HG02981 (cell line): ENCODE data around the gene KCP.
A peak's percentile ranks its signal among the peaks of the same experiment; 100 is the strongest.

Source experiments
- ATAC-seq: cut with Tn5 transposase; IDR thresholded peaks from one replicate; pipeline ENCODE4 v1.9.1; 2021; ENCODE audit warnings: mild to moderate bottlenecking, moderate library complexity; ENCODE audit not compliant: unreplicated experiment

Gene KCP

DNA sequence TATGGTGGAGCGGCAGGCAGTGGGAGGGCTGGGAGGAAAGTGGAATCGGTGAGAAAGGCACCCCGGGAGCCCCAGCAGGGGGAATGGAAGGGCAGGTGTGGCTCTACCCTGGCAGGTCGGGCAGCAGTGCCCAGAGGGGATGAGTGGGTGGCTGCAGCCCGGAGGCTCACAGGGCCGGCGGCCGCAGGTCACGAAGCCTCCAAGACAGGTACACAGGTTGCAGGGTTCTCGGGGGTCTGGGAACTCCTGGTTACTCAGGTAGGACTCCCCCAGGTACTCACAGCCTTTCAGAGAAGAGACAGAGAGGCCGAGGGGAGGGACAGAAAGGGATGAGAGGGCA is 21.8 kb downstream of the KCP start:
- no peak for ATAC-seq

DNA sequence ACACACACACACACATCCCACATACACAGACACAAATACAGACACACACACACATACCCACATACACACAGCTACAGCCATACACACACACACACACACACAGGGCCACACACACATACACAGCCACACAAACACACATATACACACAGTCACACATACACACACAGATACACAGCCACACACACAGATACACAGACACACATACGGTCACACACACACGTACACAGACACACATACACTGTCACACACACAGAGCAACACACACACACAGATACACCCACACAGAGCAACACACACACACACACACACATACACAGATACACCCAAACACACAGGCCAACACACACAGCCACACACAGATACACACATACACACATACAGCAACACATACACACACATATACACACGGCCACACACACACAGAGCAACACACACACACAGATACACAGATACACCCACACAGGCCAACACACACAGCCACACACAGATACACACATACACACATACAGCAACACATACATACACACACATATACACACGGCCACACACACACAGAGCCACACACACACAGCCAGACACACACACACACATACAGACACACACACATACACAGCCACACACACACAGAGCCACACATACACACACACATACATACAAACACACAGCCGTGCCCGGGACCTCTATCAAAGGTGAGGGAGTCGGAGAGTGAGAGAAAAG is 22.3 kb downstream of the KCP start:
- no peak for ATAC-seq

DNA sequence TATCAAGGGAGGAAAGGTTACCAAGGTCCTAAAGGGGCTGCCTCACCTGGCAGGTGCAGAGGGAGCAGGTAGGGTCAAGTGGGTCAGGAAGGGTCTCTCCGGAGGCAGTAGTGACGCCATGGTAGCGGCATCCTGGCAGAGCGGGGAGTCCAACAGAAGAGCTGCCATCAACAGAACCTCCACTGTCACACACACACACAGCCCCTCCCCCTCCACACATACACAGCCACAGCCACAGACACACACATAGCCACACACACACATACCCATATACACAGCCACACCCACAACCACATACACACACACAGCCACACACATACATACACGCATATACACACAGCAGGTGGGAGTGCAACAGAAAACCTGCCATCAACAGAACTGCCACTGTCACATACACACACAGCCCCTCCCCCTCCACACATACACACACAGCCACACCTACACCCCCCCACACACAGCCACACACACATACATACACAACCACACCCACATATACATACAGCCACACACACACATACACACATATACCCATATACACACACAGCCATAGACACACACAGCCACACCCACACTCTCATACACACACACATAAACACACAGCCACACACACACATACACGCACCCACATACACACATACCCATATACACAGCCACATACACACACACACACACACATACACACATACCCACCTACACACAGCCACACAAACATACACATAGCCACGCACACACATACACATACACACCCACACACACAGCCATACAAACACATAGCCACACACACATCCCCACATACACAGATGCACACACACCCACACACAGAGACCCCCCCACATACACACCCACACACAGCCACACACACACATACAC is 23.1 kb downstream of the KCP start:
- ATAC-seq: no peak

GRCh38 chr7:128886391-128887168 is 23.9 kb downstream of the KCP start:
- ATAC-seq: no peak

GRCh38 chr7:128885370-128886187 is 24.9 kb downstream of the KCP start:
- no peak for ATAC-seq

DNA sequence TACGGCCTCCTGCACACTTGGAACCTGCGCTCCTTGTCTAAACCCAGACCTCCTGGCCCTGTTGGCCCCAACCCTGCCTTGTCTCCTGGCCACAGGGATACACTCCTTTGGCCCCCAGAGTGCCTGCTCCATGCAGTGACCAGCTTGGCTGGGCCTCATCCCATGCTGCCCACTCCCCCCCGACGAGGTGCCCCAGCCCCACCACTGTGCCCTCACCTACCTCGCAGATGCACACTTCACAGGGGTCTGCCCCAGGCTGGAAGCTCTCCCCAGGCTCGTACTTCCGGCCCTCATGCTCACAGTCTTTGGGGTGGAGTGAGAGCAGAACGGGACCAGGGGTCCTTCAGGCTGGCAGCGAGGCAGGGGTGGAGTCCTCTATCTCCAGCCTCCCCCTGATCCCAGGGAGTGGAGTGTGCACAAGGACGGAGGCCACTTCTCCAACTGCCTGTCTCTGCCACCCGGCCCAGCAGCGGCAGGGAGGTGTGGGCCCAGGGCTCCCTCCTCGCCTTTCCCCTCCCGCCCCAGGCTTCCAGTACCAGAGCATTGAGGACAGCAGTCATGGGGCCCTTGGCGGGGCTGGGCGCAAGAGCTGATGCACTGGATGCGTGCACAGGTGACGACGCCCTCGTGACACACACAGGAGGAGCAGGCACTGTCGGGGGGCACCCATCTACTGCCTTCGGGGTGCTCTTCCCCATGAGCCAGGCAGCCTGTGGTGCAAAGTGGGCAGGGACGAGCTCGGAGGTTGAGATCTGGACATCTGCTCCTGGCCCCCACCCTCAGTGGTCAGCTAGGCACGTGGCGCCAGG is 25.7 kb downstream of the KCP start:
- ATAC-seq: no peak

GRCh38 chr7:128883622-128884448 is 26.7 kb downstream of the KCP start:
- ATAC-seq: peak; percentile 47

DNA sequence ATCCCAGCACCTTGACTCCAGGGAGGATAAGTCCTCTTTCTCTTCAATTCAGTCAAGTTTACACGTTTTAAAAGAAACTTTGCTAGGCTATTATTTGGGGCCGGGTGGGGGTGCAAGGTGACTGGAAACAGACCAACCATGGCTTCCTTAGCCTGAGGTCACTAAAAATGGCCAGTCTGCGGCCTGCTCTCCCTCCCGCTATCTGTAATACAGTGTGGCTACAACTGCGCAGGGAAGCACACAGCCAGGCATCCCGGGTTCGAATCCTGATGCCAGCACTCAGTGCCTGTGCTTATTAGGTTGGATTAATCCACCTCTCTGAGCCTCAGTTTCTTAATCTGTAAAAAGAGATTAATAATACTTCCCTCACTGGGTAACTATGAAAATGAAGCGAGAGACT is 28.4 kb downstream of the KCP start:
- no peak for ATAC-seq

GRCh38 chr7:128881458-128882125 is 28.9 kb downstream of the KCP start:
- ATAC-seq: no peak

- no peak for ATAC-seq
These were observed 29.6 kb downstream of the KCP start for GRCh38 chr7:128880791-128881457.

DNA sequence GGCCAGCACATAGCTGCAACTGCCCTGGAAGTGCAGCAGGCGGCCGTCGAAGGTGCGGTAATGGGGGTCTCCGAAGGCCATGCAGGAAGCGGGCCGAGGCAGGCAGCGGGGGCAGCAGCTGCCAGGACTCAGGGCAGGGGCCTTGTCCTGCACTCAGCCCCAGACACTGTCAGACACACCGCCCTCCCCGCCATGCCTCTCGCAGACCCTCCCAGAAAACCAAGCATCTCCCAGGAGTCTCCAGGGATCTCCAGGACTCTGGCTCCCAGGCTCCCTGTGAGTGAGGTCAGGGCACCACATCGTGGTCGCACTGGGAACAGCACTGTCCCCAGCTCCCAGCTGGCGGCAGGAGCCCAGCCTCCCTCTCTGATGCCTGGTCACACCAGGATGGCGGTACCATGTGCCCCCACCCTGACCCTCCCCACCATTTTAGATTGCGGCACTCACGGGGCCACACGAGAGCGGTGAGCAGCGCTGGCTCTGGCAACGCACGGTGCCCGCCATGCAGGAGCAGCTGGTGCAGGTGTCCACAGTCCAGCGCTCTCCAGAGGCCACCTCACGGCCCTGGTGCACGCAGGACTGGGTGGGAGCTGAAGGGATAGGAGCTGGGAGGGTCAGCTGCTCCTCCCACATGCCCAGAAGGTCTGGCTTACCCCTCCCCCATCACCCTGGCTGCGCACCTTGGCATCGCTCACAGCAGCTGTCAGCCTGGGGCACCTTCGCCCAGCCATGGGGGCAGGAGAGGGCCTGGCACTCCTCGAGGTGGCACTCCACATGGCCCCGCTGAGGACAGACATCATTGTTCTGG is 30.4 kb downstream of the KCP start:
- ATAC-seq: no peak

DNA sequence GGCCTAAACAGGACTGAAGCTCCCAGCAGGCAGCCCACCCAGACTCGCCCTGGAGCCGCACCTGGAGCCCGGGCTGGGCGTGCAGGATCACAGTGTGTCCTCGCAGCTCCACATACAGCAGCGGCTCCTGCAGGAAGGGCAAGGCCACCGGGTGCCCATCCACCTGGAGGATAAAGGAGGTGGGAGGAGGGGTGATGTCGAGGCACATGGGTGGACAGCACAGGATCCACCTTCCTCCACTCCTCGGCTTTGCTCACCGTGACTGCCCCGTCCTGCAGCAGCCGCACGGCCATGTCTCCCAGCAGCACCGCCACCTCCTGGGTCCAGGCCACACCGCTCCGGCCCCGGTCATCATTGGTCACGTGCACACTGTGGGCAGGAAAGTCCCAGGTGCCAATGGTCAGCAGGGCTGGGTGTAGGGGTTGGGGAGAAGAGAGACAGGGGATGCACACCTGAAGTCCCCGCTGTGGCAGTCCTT is 31.0 kb downstream of the KCP start:
- no peak for ATAC-seq

DNA sequence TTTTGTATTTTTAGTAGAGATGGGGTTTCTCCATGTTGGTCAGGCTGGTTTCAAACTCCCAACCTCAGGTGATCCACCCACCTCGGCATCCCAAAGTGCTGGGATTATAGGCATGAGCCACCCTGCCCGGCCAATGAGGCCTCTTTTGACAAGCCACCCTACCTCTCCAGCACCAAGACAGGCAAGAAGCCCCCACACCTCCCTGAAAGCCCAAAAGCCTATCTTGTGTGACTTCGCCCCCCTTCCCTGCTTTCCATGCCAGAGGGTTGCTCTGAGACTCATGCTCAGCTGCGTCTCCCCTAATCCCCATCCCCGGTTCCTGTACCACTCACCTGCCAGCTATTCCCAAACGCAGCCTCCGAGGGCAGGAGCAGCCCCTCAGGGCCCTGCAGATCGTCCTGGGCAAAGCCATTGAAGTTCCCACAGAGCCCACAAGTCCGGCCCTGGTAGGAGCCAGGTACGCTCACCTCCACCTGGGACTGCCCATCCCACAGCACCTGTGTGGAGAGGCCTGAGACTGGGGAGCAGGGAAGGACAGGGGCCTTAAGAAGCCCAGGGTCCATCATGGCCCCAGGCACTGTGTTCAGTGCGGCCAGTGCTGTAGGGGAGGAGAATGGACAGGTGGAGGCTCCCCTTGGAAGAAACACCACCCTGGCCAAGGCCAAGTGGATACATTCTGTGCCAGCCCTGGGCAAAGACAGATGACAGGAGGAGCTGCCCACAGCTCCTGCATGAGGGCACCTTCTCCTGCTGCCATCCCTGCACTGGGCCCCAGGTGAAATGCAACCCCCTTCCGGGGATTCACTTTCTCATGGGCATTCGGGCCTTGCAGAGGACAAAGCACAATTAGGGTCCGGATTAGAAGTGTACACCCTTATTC is 32.0 kb downstream of the KCP start:
- no peak for ATAC-seq

DNA sequence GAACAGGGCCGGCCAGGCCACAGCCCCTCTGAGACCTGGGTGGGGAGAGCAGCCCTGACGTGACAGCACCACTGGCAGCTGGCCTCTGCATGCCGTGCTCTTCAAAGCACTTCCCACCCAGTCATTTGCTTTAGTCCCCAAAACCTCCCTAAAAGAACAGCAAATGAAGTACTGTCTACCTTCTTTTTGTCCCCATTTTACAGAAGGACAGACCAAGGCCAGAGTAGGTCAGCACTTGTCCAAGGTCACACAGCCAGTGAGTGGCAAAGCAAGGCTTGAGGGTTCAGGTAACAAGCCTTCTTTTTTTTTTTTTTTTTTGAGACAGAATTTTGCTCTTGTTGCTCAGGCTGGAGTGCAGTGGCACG is 32.8 kb downstream of the KCP start:
- ATAC-seq: no peak

DNA sequence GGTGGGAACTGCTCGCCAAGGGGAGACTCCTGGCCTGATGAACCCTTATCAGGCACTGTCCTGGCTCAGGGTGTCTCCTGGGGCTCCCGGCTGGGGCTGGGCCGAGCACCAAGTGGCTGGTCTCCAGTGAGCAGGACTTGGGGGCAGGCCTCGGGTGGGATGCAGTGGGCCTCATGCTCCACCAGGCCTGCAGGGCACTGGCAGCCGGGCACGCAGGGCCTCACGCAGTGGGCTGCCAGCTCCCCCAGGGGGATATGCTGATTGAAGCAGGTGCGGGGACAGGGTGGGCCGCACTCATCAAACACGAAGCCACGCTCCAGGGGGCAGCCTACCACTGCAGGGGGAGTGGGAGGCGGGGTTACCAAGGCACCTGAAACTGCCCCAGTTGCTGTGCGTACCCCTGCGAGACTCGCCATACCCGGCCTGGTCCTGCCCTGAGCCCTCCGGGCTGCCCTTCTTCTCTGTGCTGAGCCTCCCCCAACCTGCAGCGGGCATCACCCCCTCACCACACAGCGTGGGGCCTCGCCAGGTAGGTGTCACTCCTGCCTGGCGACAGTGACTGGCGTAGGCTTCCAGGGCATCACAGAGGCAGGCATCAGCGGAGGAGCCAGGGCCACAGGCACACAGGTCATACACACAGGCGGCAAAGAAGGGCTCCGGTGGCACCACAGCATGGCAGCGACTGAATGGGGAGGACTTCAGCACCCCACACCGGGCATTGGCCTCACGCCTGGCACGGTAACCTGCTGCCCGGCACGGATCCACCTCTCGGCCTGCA is 33.3 kb downstream of the KCP start:
- ATAC-seq: no peak
